Stimulated activated CD8-positive, alpha-beta memory T cell treated with anti-CD3 and anti-CD28 coated beads, Interleukin-15, amount 100 ng/mL, for 24 hours (primary cell): ENCODE results near the gene ZSCAN23.
"Not testable (repeated sequence)": the region's sequence is repeated elsewhere in the genome, so short reads cannot be mapped to it uniquely, and the experiment has no call there.

Source experiments
- DNase-seq: peaks from one replicate; pipeline ENCODE4 v3.0.0-alpha.2; 2020; ENCODE audit warnings: low read depth

Gene ZSCAN23

GRCh38 chr6:28436404-28436803 is 6.9 kb downstream of the ZSCAN23 start:
- DNase-seq = no peak

GRCh38 chr6:28433119-28433518 is 10.2 kb downstream of the ZSCAN23 start:
- DNase-seq = no peak

GRCh38 chr6:28429781-28430180 is 13.5 kb downstream of the ZSCAN23 start:
- no peak for DNase-seq

- no peak for DNase-seq
These were observed 17.2 kb downstream of the ZSCAN23 start for GRCh38 chr6:28425944-28426541.

- no peak for DNase-seq
These were observed 19.1 kb downstream of the ZSCAN23 start for GRCh38 chr6:28424163-28424562.

- no peak for DNase-seq
These were observed 19.7 kb downstream of the ZSCAN23 start for GRCh38 chr6:28423546-28423945.

- DNase-seq = no peak
These were observed 29.6 kb downstream of the ZSCAN23 start for GRCh38 chr6:28413681-28414080.

GRCh38 chr6:28410767-28411166 is 32.5 kb downstream of the ZSCAN23 start:
- DNase-seq = no peak

- DNase-seq = no peak
These were observed 35.1 kb downstream of the ZSCAN23 start for GRCh38 chr6:28408076-28408802.

GRCh38 chr6:28407401-28407800 is 35.9 kb downstream of the ZSCAN23 start:
- no peak for DNase-seq

GRCh38 chr6:28403923-28404322 is 39.4 kb downstream of the ZSCAN23 start:
- not testable (repeated sequence) for DNase-seq

GRCh38 chr6:28402197-28402596 is 41.1 kb downstream of the ZSCAN23 start:
- no peak for DNase-seq

GRCh38 chr6:28401172-28401571 is 42.1 kb downstream of the ZSCAN23 start:
- DNase-seq = no peak

- no peak for DNase-seq
These were observed 43.2 kb downstream of the ZSCAN23 start for GRCh38 chr6:28400122-28400451.

- DNase-seq = peak; percentile 58
These were observed 43.8 kb downstream of the ZSCAN23 start, which contains the start of gene ZSCAN12 for GRCh38 chr6:28399350-28400121. Gene ZSCAN12 (minus strand): TSS chr6:28399747. CDS start chr6:28398405, 1,342 bp downstream.

GRCh38 chr6:28395918-28396317 is 47.4 kb downstream of the ZSCAN23 start:
- DNase-seq = no peak

GRCh38 chr6:28393912-28394662 is 49.2 kb downstream of the ZSCAN23 start:
- DNase-seq = no peak

- DNase-seq = no peak
These were observed 52.6 kb downstream of the ZSCAN23 start for GRCh38 chr6:28390688-28391087.

- DNase-seq = no peak
These were observed 59.2 kb downstream of the ZSCAN23 start for GRCh38 chr6:28384143-28384533.

GRCh38 chr6:28383235-28384142 is 59.8 kb downstream of the ZSCAN23 start:
- DNase-seq = no peak
